HG03060 (cell line): ENCODE data around the gene KIAA1217.
A peak's percentile ranks its signal among the peaks of the same experiment; 100 is the strongest.

Experiments used
- ATAC-seq: cut with Tn5 transposase; IDR thresholded peaks from one replicate; pipeline ENCODE4 v1.9.1; 2021; ENCODE audit warnings: low read depth, moderate number of reproducible peaks; ENCODE audit not compliant: unreplicated experiment

KIAA1217 gene

GRCh38 chr10:24390146-24390700 lies 181.3 kb downstream of the KIAA1217 start:
- no peak for ATAC-seq

- no peak for ATAC-seq
Measured at GRCh38 chr10:24390746-24391145, 181.8 kb downstream of the KIAA1217 start.

- ATAC-seq, result no peak
Measured at GRCh38 chr10:24393201-24393600, 184.3 kb downstream of the KIAA1217 start.

- peak; percentile 66 for ATAC-seq
Measured at GRCh38 chr10:24394461-24395190, 185.7 kb downstream of the KIAA1217 start.

- ATAC-seq, result no peak
Measured at GRCh38 chr10:24396396-24396795, 187.5 kb downstream of the KIAA1217 start.

GRCh38 chr10:24397662-24398061 lies 188.7 kb downstream of the KIAA1217 start:
- no peak for ATAC-seq

- ATAC-seq, result no peak
Measured at GRCh38 chr10:24404567-24404966, 195.6 kb downstream of the KIAA1217 start.

- no peak for ATAC-seq
Measured at GRCh38 chr10:24405635-24406034, 196.7 kb downstream of the KIAA1217 start.

- no peak for ATAC-seq
Measured at GRCh38 chr10:24406809-24407483, 198.0 kb downstream of the KIAA1217 start.

- no peak for ATAC-seq
Measured at GRCh38 chr10:24407928-24408327, 199.0 kb downstream of the KIAA1217 start.

- no peak for ATAC-seq
Measured at GRCh38 chr10:24408365-24408764, 199.4 kb downstream of the KIAA1217 start.

- no peak for ATAC-seq
Measured at GRCh38 chr10:24414597-24414996, 205.7 kb downstream of the KIAA1217 start.

- ATAC-seq, result no peak
Measured at GRCh38 chr10:24415455-24416125, 206.7 kb downstream of the KIAA1217 start.

GRCh38 chr10:24416248-24416647 lies 207.3 kb downstream of the KIAA1217 start:
- no peak for ATAC-seq

- ATAC-seq, result no peak
Measured at GRCh38 chr10:24417053-24417452, 208.1 kb downstream of the KIAA1217 start.

- no peak for ATAC-seq
Measured at GRCh38 chr10:24418532-24418931, 209.6 kb downstream of the KIAA1217 start.

- no peak for ATAC-seq
Measured at GRCh38 chr10:24419066-24419465, 210.1 kb downstream of the KIAA1217 start.

GRCh38 chr10:24425151-24425550 lies 216.2 kb downstream of the KIAA1217 start:
- no peak for ATAC-seq

GRCh38 chr10:24427678-24428409 lies 218.9 kb downstream of the KIAA1217 start:
- no peak for ATAC-seq

- ATAC-seq, result no peak
Measured at GRCh38 chr10:24428410-24428782, 219.5 kb downstream of the KIAA1217 start.

GRCh38 chr10:24430591-24430990 lies 221.7 kb downstream of the KIAA1217 start:
- no peak for ATAC-seq
